Right atrium auricular region (tissue), 2 donors: ENCODE data around the gene CLIP2. TPM values are rescaled to one million over a fixed set of nuclear protein-coding genes. Genes with fewer than 3 reads are reported as not detected.
"Not testable (repeated sequence)": the region's sequence is repeated elsewhere in the genome, so short reads cannot be mapped to it uniquely, and the experiment has no call there.

Source experiments
- DNase-seq: peaks from one replicate; pipeline ENCODE4 v3.0.0-alpha.2; 2019; ENCODE audit warnings: low spot score
- H3K27ac ChIP-seq, 2 donors: fragments of 200-600 bp; sonication (generic); 1 replicate in 1 of 2; 2 replicates in 1 of 2; pipeline ENCODE4 v1.5.1; 2016 to 2019
- H3K27me3 ChIP-seq, 2 donors: fragments of 200-600 bp; sonication (generic); one replicate each; pipeline versions ENCODE4 v1.5.1 to v1.6.0; 2017 to 2019
- H3K36me3 ChIP-seq: fragments of 200-600 bp; sonication (generic); one replicate; pipeline ENCODE4 v1.5.1; 2016
- H3K4me1 ChIP-seq, 2 donors: fragments of 200-600 bp; sonication (generic); one replicate each; pipeline versions ENCODE4 v1.5.1 to v1.6.0; 2017 to 2019
- H3K4me3 ChIP-seq, 2 donors: fragments of 200-600 bp; sonication (generic); 1 replicate in 1 of 2; 2 replicates in 1 of 2; pipeline ENCODE4 v1.5.1; 2017 to 2019; ENCODE audit warnings: mild to moderate bottlenecking in 1 of 2, moderate library complexity in 1 of 2
- H3K9me3 ChIP-seq, 2 donors: fragments of 200-600 bp; sonication (generic); one replicate each; pipeline ENCODE4 v1.5.1; 2019
- total RNA-seq, 2 donors: library from RNA; depleted of rRNA; stranded (reverse); fragments of >200 nt; gene quantifications; one replicate each; pipeline ENCODE4 v1.1.0, GENCODE V29; 2016
- TF ChIP-seq, protein P1 (sequence below), 2 donors: fragments of 200-600 bp; sonication (generic); IDR thresholded peaks; one replicate each; pipeline ENCODE4 v1.5.1; 2019; ENCODE audit warnings: antibody characterized with exemption in 2 of 2

The CLIP2 gene
- total RNA-seq, 2 donors from 2014 or later = 9.5 to 12.1 TPM

DNA sequence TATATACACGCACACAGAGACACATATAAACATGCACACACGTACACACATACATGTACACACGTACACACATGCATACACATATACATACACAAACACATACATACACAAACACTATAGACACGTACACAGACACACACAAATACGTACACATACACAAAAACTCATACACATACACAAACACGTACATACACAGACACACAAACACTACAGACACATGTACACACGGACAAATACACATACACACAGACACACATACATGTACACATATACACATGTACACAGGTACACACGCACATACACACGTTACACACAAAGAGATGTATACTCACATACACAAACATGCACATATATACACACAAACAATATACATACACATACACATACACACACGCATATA is 129.3 kb downstream of the CLIP2 start:
- Histone ChIP-seq H3K4me1 (peaks cover 0 to 6% of the 10 kb centered on the region in 2 donors), H3K27me3 (no peaks in the 10 kb centered on the region), H3K4me3 (no peak overlapping the region), H3K27ac (no peak overlapping the region), H3K9me3 (no peaks in the 10 kb centered on the region), H3K36me3 (no peaks in the 10 kb centered on the region)
- TF ChIP-seq, protein P1, sequence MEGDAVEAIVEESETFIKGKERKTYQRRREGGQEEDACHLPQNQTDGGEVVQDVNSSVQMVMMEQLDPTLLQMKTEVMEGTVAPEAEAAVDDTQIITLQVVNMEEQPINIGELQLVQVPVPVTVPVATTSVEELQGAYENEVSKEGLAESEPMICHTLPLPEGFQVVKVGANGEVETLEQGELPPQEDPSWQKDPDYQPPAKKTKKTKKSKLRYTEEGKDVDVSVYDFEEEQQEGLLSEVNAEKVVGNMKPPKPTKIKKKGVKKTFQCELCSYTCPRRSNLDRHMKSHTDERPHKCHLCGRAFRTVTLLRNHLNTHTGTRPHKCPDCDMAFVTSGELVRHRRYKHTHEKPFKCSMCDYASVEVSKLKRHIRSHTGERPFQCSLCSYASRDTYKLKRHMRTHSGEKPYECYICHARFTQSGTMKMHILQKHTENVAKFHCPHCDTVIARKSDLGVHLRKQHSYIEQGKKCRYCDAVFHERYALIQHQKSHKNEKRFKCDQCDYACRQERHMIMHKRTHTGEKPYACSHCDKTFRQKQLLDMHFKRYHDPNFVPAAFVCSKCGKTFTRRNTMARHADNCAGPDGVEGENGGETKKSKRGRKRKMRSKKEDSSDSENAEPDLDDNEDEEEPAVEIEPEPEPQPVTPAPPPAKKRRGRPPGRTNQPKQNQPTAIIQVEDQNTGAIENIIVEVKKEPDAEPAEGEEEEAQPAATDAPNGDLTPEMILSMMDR (IDR thresholded peaks at IDR 0.05) = no peak
- DNase-seq = no peak

DNA sequence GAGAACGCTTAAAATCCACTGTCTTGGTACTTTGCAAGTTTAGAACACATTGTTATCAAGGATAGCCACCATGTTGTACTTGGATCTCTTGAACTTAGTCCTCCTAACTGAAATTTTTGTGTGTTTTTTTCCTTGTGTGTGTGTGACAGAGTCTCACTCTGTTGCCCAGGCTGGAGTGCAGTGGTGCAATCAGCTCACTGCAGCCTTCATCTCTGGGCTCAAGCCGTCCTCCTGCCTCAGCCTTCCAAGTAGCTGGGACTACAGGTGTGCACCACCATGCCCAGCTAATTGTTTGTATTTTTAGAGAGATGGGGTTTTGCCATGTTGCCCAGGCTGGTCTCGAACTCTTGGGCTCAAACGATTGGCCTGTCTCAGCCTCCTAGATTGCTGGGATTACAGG is 130.0 kb downstream of the CLIP2 start:
- not testable (repeated sequence) for H3K27ac ChIP-seq, H3K27me3 ChIP-seq, H3K36me3 ChIP-seq, H3K9me3 ChIP-seq, DNase-seq, H3K4me1 ChIP-seq, H3K4me3 ChIP-seq

DNA sequence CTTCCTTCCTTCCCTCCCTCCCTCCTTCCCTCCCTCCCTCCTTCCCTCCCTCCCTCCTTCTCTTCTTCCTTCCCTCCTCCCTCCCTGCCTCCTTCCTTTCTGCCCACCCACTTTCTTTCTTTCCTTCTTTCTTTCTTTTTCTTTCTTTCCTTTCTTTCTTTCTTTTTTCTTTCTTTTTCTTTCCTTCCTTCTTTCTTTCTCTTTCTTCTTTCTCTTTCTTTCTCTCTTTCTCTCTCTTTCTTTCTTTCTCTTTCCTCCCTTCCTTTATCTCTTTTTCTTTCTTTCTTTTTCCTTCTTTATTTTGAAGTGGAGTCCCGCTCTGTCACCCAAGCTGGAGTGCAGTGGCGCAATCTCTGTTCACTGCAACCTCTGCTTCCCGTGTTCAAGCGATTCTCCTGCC is 130.8 kb downstream of the CLIP2 start:
- TF ChIP-seq, protein P1 (IDR thresholded peaks at IDR 0.05) = no peak
- no peak overlapping the region for H3K4me3 ChIP-seq
- no peaks in the 10 kb centered on the region for H3K36me3 ChIP-seq
- peaks cover 0 to 6% of the 10 kb centered on the region in 2 donors for H3K4me1 ChIP-seq
- H3K27me3 ChIP-seq = no peaks in the 10 kb centered on the region
- no peaks in the 10 kb centered on the region for H3K9me3 ChIP-seq
- no peak for DNase-seq
- no peak overlapping the region for H3K27ac ChIP-seq

DNA sequence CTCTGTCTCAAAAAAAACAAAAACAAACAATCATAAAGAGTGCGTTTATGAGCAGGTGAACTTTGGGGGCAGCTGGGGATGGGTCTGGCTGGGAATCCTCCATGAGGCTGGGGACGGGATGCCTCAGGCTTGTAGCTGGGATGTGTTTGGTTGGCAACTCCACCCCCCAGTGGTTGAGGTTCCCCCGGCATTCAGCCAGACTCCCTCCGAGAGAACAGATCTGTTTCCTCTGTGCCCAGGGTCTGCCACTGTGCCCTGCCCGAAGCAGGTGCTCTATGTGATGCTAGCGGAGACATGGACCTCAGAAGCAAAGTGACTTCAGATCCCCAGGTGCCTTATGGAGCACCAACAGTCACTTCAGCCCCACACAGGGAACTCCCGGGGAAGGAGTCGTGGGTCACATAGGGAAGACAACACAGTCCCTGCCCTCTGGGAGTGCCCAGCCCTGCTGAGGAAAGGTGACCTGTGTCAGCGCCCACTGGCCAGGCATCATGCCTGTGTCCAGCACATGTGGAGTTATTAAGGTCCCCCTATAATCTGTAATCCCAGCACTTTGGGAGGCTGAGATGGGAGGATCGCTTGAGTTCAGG is 135.2 kb downstream of the CLIP2 start:
- H3K36me3 ChIP-seq = no peaks in the 10 kb centered on the region
- no peaks in the 10 kb centered on the region for H3K4me1 ChIP-seq
- H3K27ac ChIP-seq = no peak overlapping the region
- DNase-seq = no peak
- no peaks in the 10 kb centered on the region for H3K9me3 ChIP-seq
- no peaks in the 10 kb centered on the region for H3K27me3 ChIP-seq
- TF ChIP-seq, protein P1 (IDR thresholded peaks at IDR 0.05) = no peak
- no peak overlapping the region for H3K4me3 ChIP-seq

DNA sequence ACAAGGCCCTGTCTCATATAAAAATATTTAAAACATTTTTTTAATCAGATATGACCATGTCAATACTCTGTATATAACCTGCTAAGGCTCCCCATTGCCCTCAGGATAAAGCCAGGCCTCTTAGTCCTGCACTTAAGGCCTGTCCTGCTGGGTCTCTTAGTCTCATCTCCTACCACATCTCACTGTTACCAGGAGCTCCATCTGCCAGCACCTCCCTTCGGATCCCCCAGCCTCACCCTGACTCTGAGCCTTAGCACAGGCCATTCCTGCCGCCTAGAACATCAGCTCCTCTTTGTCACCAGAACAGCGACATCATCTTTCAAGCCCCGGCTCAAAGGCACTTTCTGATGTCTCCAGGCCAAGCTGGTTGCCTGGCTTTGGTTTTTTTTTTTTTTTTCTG is 138.8 kb downstream of the CLIP2 start:
- TF ChIP-seq, protein P1 (IDR thresholded peaks at IDR 0.05) = no peak
- no peak overlapping the region for H3K27ac ChIP-seq
- DNase-seq = no peak
- H3K4me3 ChIP-seq = no peak overlapping the region
- H3K9me3 ChIP-seq = no peaks in the 10 kb centered on the region
- no peaks in the 10 kb centered on the region for H3K27me3 ChIP-seq
- no peaks in the 10 kb centered on the region for H3K4me1 ChIP-seq
- no peaks in the 10 kb centered on the region for H3K36me3 ChIP-seq

DNA sequence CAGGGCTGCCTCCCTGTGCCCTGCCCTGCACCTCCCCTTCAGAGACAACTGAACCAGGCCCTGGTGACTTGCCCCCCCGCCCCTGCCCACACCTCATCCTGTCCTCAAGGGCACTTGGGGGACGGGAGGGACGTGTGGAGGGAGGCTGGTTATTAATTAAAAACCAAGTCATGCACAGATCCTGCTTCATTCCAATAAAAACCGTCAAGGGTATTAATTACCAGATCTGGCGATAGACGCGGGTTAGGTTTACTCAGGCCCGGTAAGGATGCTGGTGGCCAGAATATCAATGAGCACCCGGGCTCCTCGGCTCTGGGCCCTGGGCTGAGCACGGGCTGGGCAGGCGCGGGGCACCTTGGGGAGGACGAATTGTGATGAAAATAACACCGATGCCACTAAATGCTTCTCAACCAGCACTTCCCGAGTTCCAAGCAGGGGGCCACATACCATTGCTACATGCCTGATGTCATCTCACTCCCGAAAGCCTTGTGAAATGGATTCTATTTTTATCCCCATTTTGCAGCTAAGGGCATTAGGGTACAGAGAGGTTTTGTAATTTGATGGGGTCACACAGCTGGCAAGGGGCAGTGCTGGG is 140.0 kb downstream of the CLIP2 start:
- TF ChIP-seq, protein P1 (IDR thresholded peaks at IDR 0.05) = no peak
- Histone ChIP-seq H3K27me3 (no peaks in the 10 kb centered on the region), H3K9me3 (no peaks in the 10 kb centered on the region), H3K36me3 (no peaks in the 10 kb centered on the region), H3K27ac (no peak overlapping the region), H3K4me3 (no peak overlapping the region), H3K4me1 (no peaks in the 10 kb centered on the region)
- no peak for DNase-seq

DNA sequence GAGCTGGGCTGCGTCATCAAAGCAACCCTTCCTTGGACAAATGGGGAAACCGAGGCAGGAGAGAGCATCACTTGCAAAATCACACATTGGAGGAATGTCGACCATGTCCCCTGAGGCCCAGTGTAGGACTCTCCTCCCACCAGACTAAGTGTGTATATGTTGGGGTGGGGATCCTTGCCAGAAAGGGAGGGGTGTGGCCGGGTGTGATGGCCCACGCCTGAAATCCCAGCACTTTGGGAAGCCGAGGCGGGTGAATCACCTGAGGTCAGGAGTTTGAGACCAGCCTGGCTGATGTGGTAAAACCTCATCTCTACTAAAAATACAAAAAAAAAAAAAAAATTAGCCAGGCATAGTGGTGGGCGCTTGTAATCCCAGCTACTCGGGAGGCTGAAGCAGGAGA is 141.2 kb downstream of the CLIP2 start:
- not testable (repeated sequence) for H3K27me3 ChIP-seq, H3K9me3 ChIP-seq, H3K36me3 ChIP-seq, H3K4me3 ChIP-seq, H3K27ac ChIP-seq, H3K4me1 ChIP-seq, DNase-seq
